Measurements from ENCODE around the gene LRRC74B.

LRRC74B gene

DNA sequence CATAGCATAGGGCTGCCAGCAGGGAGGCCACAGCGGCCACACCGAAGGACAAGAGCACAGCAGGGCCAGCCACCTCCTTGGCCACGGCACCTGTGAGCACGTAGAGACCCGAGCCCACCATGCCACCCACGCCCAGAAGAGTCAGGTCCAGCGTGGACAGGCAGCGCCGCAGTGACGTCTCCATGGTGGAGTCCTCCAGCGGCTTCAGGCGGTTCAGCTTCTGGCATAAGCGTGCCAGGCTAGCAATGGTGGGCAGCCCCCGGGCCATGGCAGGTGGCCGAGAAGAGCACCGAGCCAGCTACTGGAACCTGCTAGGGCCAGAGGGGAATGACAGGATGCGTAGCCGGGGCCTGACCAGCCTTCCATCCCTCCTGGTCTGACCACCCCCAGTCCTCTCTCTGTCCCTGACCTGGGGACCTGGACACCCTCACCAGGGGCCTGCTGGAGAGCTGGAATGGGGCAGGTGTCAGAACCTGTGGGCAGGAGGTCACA, 14.2 kb upstream of the LRRC74B start:
- Histone ChIP-seq H4K20me1 (ENCODE audit: insufficient read depth) (no peaks in the 10 kb centered on the region), H2AFZ (ENCODE audit: low read depth) (no peak overlapping the region), H3K4me3 (IDR thresholded peaks at IDR 0.05; ENCODE audit: insufficient read depth, low read depth, low read length) (no peak overlapping the region), H3K27ac (no peak overlapping the region), H3K79me2 (ENCODE audit: insufficient read depth, low read depth) (no peaks in the 10 kb centered on the region), H3K4me1 (ENCODE audit: low read depth, poor library complexity, severe bottlenecking) (no peaks in the 10 kb centered on the region), H3K36me3 (ENCODE audit: insufficient read depth) (no peaks in the 10 kb centered on the region), H3K9ac (no peak overlapping the region), H3K4me2 (no peak overlapping the region), H3K27me3 (ENCODE audit: insufficient read depth, low read depth) (peaks cover 3% of the 10 kb centered on the region; the same call in 1 of the 2 replicates)
- TF ChIP-seq, protein P1, sequence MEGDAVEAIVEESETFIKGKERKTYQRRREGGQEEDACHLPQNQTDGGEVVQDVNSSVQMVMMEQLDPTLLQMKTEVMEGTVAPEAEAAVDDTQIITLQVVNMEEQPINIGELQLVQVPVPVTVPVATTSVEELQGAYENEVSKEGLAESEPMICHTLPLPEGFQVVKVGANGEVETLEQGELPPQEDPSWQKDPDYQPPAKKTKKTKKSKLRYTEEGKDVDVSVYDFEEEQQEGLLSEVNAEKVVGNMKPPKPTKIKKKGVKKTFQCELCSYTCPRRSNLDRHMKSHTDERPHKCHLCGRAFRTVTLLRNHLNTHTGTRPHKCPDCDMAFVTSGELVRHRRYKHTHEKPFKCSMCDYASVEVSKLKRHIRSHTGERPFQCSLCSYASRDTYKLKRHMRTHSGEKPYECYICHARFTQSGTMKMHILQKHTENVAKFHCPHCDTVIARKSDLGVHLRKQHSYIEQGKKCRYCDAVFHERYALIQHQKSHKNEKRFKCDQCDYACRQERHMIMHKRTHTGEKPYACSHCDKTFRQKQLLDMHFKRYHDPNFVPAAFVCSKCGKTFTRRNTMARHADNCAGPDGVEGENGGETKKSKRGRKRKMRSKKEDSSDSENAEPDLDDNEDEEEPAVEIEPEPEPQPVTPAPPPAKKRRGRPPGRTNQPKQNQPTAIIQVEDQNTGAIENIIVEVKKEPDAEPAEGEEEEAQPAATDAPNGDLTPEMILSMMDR (conservative IDR thresholded peaks at IDR 0.05; ENCODE audit: low read depth, low read length), result no peak

DNA sequence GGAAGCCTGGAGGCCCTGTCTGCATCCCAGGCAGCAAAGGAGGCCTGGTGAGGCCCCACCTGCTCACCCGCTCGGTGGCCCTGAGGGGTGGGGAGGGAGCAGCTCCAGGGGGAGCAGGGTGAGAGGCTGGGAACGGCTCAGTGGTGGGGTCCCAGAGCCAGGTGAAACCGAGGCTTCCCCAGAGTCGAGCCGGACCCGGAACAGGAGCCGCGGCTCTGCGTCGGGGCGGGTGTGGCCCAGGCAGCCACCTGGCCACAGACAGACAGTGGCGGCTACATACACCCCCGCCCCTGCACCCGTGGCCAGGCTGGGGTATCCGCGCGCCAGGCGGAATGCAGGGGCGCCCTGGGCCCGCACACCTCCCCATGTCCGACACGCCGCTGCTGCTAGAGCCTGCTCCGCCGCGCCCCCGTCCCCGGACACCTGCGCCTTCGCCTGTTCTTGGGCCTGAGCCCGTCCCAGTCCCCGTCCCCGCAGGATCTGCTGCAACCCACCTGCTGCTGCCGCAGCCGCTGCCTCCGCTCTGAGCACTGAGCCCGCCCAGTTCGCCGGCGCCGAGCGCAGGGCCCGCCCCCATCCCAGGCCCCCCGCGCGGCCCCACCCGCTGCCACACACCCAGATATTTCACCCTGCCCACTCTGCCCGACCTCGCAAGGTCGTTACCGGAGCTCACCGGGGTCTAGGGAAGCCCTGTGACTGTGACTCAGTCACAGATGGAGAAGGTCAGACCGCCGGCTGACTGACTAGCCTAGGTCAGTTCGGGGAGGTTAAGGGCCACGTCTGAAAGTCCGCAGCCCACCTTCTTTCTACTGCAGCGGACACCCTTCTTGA, 13.5 kb upstream of the LRRC74B start, which contains the start of gene SLC7A4:
Gene SLC7A4 (minus strand): TSS at position 525 of the 831 bp plus-strand sequence. CDS start 749 bp downstream, outside the sequence.
- H3K4me2 ChIP-seq, result no peak within 1 kb of the TSS
- no peak within 1 kb of the TSS for H3K9ac ChIP-seq
- peaks cover 3% of the 10 kb centered on the region; the same call in 1 of the 2 replicates for H3K27me3 ChIP-seq (ENCODE audit: insufficient read depth, low read depth)

DNA sequence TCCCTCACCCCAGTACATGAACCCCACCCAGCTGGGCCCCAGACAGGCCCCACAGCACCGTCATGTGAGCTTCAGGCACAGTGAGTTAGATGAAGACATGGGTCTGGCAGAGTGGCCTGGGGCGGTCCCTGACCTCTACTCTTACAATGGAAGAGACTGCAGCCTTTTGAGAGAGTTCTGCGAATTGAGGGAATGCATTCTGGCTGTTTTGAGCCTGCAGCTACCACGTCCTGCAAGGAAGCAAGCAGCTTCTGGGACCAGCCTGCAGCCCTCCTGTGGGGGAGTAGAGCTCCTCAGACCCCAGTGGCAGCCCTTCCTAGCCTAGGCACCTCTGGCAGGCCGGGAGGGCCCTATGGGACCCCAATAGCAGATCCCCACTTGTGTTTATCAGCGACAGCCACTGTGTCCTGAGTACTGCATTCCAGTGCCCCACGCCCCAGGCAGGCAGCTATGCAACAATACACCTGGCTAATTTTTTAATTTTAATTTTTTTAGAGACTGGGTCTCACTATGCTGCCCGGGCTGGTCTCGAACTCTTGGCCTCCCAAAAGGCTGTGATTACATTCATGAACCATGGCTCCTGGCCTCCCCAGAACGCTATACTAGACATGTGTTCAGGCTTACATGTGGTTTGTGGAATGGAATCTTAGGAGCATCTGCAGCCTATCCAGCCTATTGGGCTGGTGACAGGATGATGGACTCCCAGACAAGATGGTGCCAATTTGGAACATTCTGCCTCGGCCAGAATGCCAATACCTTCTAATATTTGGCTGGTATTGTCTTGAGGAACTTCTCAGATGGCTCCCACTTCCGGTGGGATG, 12.7 kb upstream of the LRRC74B start:
- Histone ChIP-seq H4K20me1 (ENCODE audit: insufficient read depth) (no peaks in the 10 kb centered on the region), H3K79me2 (ENCODE audit: insufficient read depth, low read depth) (no peaks in the 10 kb centered on the region), H3K9ac (no peak overlapping the region), H3K27me3 (ENCODE audit: insufficient read depth, low read depth) (peaks cover 3% of the 10 kb centered on the region; the same call in 1 of the 2 replicates), H2AFZ (ENCODE audit: low read depth) (no peak overlapping the region), H3K36me3 (ENCODE audit: insufficient read depth) (no peaks in the 10 kb centered on the region), H3K4me2 (no peak overlapping the region), H3K4me3 (IDR thresholded peaks at IDR 0.05; ENCODE audit: insufficient read depth, low read depth, low read length) (no peak overlapping the region), H3K27ac (no peak overlapping the region), H3K4me1 (ENCODE audit: low read depth, poor library complexity, severe bottlenecking) (no peaks in the 10 kb centered on the region)
- TF ChIP-seq, protein P1 (conservative IDR thresholded peaks at IDR 0.05; ENCODE audit: low read depth, low read length), result no peak

More for the DNA sequence above, 13.5 kb upstream of the LRRC74B start, which contains the start of gene SLC7A4:
- TF ChIP-seq, protein P1 (conservative IDR thresholded peaks at IDR 0.05; ENCODE audit: low read depth, low read length), result no peak
- Histone ChIP-seq H3K79me2 (ENCODE audit: insufficient read depth, low read depth) (no peaks in the 10 kb centered on the region), H2AFZ (ENCODE audit: low read depth) (no peak within 1 kb of the TSS), H3K4me1 (ENCODE audit: low read depth, poor library complexity, severe bottlenecking) (no peaks in the 10 kb centered on the region), H3K4me3 (IDR thresholded peaks at IDR 0.05; ENCODE audit: insufficient read depth, low read depth, low read length) (no peak within 1 kb of the TSS), H3K27ac (no peak within 1 kb of the TSS), H3K36me3 (ENCODE audit: insufficient read depth) (no peaks in the 10 kb centered on the region), H4K20me1 (ENCODE audit: insufficient read depth) (no peaks in the 10 kb centered on the region)

DNA sequence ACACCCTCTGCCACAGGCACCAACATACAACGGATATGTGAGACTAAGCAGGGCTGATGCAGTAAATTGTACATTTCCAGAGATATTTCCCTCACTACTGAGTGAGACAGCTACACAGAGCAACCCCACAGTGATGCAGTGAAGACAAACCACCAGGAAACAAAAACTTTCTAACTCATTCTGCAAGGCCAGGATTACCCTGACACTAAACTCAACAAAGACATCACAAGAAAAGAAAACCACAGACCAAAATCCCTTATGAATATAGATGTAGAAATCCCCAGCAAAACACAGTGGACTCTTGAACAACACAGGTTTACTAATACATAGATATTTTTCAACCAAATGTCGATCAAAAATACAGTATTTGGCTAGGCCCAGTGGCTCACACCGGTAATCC, 11.9 kb upstream of the LRRC74B start:
- H3K79me2 ChIP-seq (ENCODE audit: insufficient read depth, low read depth), result no peaks in the 10 kb centered on the region
- no peak overlapping the region for H3K4me2 ChIP-seq
- H3K36me3 ChIP-seq (ENCODE audit: insufficient read depth), result no peaks in the 10 kb centered on the region
- H3K27ac ChIP-seq, result no peak overlapping the region
- no peak overlapping the region for H3K9ac ChIP-seq
- TF ChIP-seq, protein P1 (conservative IDR thresholded peaks at IDR 0.05; ENCODE audit: low read depth, low read length), result no peak
- H4K20me1 ChIP-seq (ENCODE audit: insufficient read depth), result no peaks in the 10 kb centered on the region
- H2AFZ ChIP-seq (ENCODE audit: low read depth), result no peak overlapping the region
- no peak overlapping the region for H3K4me3 ChIP-seq (IDR thresholded peaks at IDR 0.05; ENCODE audit: insufficient read depth, low read depth, low read length)
- H3K4me1 ChIP-seq (ENCODE audit: low read depth, poor library complexity, severe bottlenecking), result no peaks in the 10 kb centered on the region
- H3K27me3 ChIP-seq (ENCODE audit: insufficient read depth, low read depth), result peaks cover 3% of the 10 kb centered on the region; the same call in 1 of the 2 replicates
